KMS-11 (cell line): ENCODE results near the gene C3orf22.

Experiments
- H2AFZ ChIP-seq: fragments of 200-600 bp; sonication (generic); 2 replicates; pipeline ENCODE4 v1.6.1; 2016; ENCODE audit warnings: antibody characterized with exemption, mixed run types, low read depth
- H3K27ac ChIP-seq: fragments of 200-600 bp; sonication (generic); 2 replicates; pipeline ENCODE4 v1.6.1; 2016; ENCODE audit warnings: mild to moderate bottlenecking, mixed run types
- H3K27me3 ChIP-seq: fragments of 200-600 bp; sonication (generic); 2 replicates; pipeline ENCODE4 v1.6.1; 2017; ENCODE audit warnings: mild to moderate bottlenecking, low read depth, mixed run types, moderate library complexity; ENCODE audit not compliant: insufficient read depth
- H3K36me3 ChIP-seq: fragments of 200-600 bp; sonication (generic); 2 replicates; pipeline ENCODE4 v1.6.1; 2017; ENCODE audit warnings: mild to moderate bottlenecking, mixed run types; ENCODE audit not compliant: insufficient read depth
- H3K4me1 ChIP-seq: fragments of 200-600 bp; sonication (generic); 2 replicates; pipeline ENCODE4 v1.6.1; 2016; ENCODE audit warnings: mild to moderate bottlenecking, low read depth, mixed run types; ENCODE audit not compliant: poor library complexity, severe bottlenecking
- H3K4me2 ChIP-seq: fragments of 200-600 bp; sonication (generic); 2 replicates; pipeline ENCODE4 v1.7.0; 2016; ENCODE audit warnings: mild to moderate bottlenecking, mixed run types
- H3K4me3 ChIP-seq: fragments of 200-600 bp; sonication (generic); IDR thresholded peaks from 2 replicates; pipeline ENCODE4 v1.6.1; 2017; ENCODE audit warnings: low read depth, low read length, mixed read lengths; ENCODE audit not compliant: insufficient read depth
- H3K79me2 ChIP-seq: fragments of 200-600 bp; sonication (generic); 2 replicates; pipeline ENCODE4 v1.6.1; 2016; ENCODE audit warnings: low read depth, mixed run types; ENCODE audit not compliant: insufficient read depth
- H3K9ac ChIP-seq: fragments of 200-600 bp; sonication (generic); 2 replicates; pipeline ENCODE4 v1.6.1; 2016; ENCODE audit warnings: mild to moderate bottlenecking, mixed run types
- H4K20me1 ChIP-seq: fragments of 200-600 bp; sonication (generic); 2 replicates; pipeline ENCODE4 v1.6.1; 2016; ENCODE audit warnings: mild to moderate bottlenecking, mixed run types; ENCODE audit not compliant: insufficient read depth
- CTCF ChIP-seq: fragments of 200-600 bp; sonication (generic); conservative IDR thresholded peaks from 2 replicates; pipeline ENCODE4 v1.6.1; 2017; ENCODE audit warnings: low read depth, mild to moderate bottlenecking, antibody characterized with exemption, low read length, moderate library complexity, mixed read lengths

Gene C3orf22

GRCh38 chr3:126571078-126571477 lies 12.3 kb upstream of the C3orf22 start:
- Histone ChIP-seq H3K4me1 (no peaks in the 10 kb centered on the region), H3K4me2 (no peak overlapping the region), H3K27me3 (no peaks in the 10 kb centered on the region), H2AFZ (no peak overlapping the region), H3K4me3 (no peak overlapping the region), H3K36me3 (no peaks in the 10 kb centered on the region), H4K20me1 (no peaks in the 10 kb centered on the region), H3K9ac (no peak overlapping the region), H3K79me2 (no peaks in the 10 kb centered on the region), H3K27ac (no peak overlapping the region)
- TF ChIP-seq CTCF = no peak

- H3K4me3 ChIP-seq = no peak overlapping the region
- H2AFZ ChIP-seq = no peak overlapping the region
- no peak for TF ChIP-seq CTCF
Observed at GRCh38 chr3:126570103-126570541, 11.4 kb upstream of the C3orf22 start.

GRCh38 chr3:126569390-126569975 lies 10.8 kb upstream of the C3orf22 start:
- H3K9ac ChIP-seq = no peak overlapping the region
- no peak for TF ChIP-seq CTCF
- H3K4me3 ChIP-seq = no peak overlapping the region
- H3K79me2 ChIP-seq = no peaks in the 10 kb centered on the region
- no peak overlapping the region for H3K4me2 ChIP-seq
- H3K27me3 ChIP-seq = no peaks in the 10 kb centered on the region
- no peak overlapping the region for H2AFZ ChIP-seq
- H3K4me1 ChIP-seq = no peaks in the 10 kb centered on the region
- no peaks in the 10 kb centered on the region for H3K36me3 ChIP-seq
- no peaks in the 10 kb centered on the region for H4K20me1 ChIP-seq
- H3K27ac ChIP-seq = no peak overlapping the region

More at GRCh38 chr3:126570103-126570541, 11.4 kb upstream of the C3orf22 start:
- no peaks in the 10 kb centered on the region for H3K27me3 ChIP-seq
- no peaks in the 10 kb centered on the region for H3K4me1 ChIP-seq
- no peak overlapping the region for H3K27ac ChIP-seq
- H3K36me3 ChIP-seq = no peaks in the 10 kb centered on the region
- H4K20me1 ChIP-seq = no peaks in the 10 kb centered on the region
- no peaks in the 10 kb centered on the region for H3K79me2 ChIP-seq
- no peak overlapping the region for H3K4me2 ChIP-seq
- no peak overlapping the region for H3K9ac ChIP-seq

- Histone ChIP-seq H3K27ac (no peak overlapping the region), H3K36me3 (no peaks in the 10 kb centered on the region), H3K4me2 (no peak overlapping the region), H3K9ac (no peak overlapping the region), H3K4me3 (no peak overlapping the region), H3K79me2 (no peaks in the 10 kb centered on the region), H2AFZ (no peak overlapping the region), H3K27me3 (no peaks in the 10 kb centered on the region), H4K20me1 (no peaks in the 10 kb centered on the region), H3K4me1 (no peaks in the 10 kb centered on the region)
- no peak for TF ChIP-seq CTCF
Observed at GRCh38 chr3:126568776-126569342, 10.1 kb upstream of the C3orf22 start.
